Hematopoietic multipotent progenitor cell (in vitro differentiated cells): ENCODE data around the gene WIPF3. TPM values are rescaled to one million over a fixed set of nuclear protein-coding genes. Genes with fewer than 3 reads are reported as not detected.

Experiments used
- DNase-seq, 3 donors: peaks; one replicate each; pipeline ENCODE4 v3.0.0-alpha.2; 2011 to 2015; ENCODE audit warnings: low read depth in 2 of 3, low spot score in 2 of 3
- total RNA-seq: library from RNA; depleted of rRNA; stranded (reverse); fragments of >200 nt; gene quantifications from one replicate; pipeline ENCODE4 v1.2.3, GENCODE V29; 2012

The WIPF3 gene
- total RNA-seq, 1 donor = under 0.01 TPM

- peak in 1 of 3 donors; percentile 5 for DNase-seq
These were observed 37.4 kb downstream of the WIPF3 start for GRCh38 chr7:29843726-29844125.

GRCh38 chr7:29844559-29844958 lies 38.3 kb downstream of the WIPF3 start:
- DNase-seq = no peak

- no peak for DNase-seq
These were observed 41.2 kb downstream of the WIPF3 start for GRCh38 chr7:29847496-29847895.

- no peak for DNase-seq
These were observed 41.6 kb downstream of the WIPF3 start for GRCh38 chr7:29847916-29848315.

- no peak for DNase-seq
These were observed 42.6 kb downstream of the WIPF3 start for GRCh38 chr7:29848941-29849340.

- no peak for DNase-seq
These were observed 45.2 kb downstream of the WIPF3 start for GRCh38 chr7:29851487-29851886.

- no peak for DNase-seq
These were observed 46.1 kb downstream of the WIPF3 start for GRCh38 chr7:29852457-29852856.

- DNase-seq = no peak
These were observed 46.8 kb downstream of the WIPF3 start for GRCh38 chr7:29853072-29853471.

- DNase-seq = no peak
These were observed 47.5 kb downstream of the WIPF3 start for GRCh38 chr7:29853789-29854188.

GRCh38 chr7:29854257-29854938 lies 48.1 kb downstream of the WIPF3 start:
- no peak for DNase-seq

GRCh38 chr7:29857654-29858053 lies 51.3 kb downstream of the WIPF3 start:
- no peak for DNase-seq

- DNase-seq = no peak
These were observed 52.1 kb downstream of the WIPF3 start for GRCh38 chr7:29858191-29858951.

- DNase-seq = no peak
These were observed 52.8 kb downstream of the WIPF3 start for GRCh38 chr7:29859104-29859503.

- peak in 2 of 3 donors; percentile 47 to 66 for DNase-seq
These were observed 53.3 kb downstream of the WIPF3 start for GRCh38 chr7:29859524-29860185.

- no peak for DNase-seq
These were observed 53.9 kb downstream of the WIPF3 start for GRCh38 chr7:29860186-29860585.

GRCh38 chr7:29861884-29862283 lies 55.6 kb downstream of the WIPF3 start:
- DNase-seq = no peak

GRCh38 chr7:29864656-29865055 lies 58.3 kb downstream of the WIPF3 start:
- no peak for DNase-seq

- DNase-seq = no peak
These were observed 59.2 kb downstream of the WIPF3 start for GRCh38 chr7:29865526-29865925.

GRCh38 chr7:29866490-29866930 lies 60.2 kb downstream of the WIPF3 start:
- DNase-seq = peak in 2 of 3 donors; percentile 51 to 85

- peak in 1 of 3 donors; percentile 9 for DNase-seq
These were observed 65.6 kb downstream of the WIPF3 start for GRCh38 chr7:29871787-29872398.

- DNase-seq = no peak
These were observed 67.5 kb downstream of the WIPF3 start for GRCh38 chr7:29873644-29874294.
